HL-60/S4 treated with retinoic acid at 250 ng/mL for 4 days and 3 days (cell line): Measurements from ENCODE around the gene TUBGCP6.
"Not testable (repeated sequence)": the region's sequence is repeated elsewhere in the genome, so short reads cannot be mapped to it uniquely, and the experiment has no call there.

Source experiments
- in situ Hi-C: fragments of 300-500 bp; cut with MboI; formaldehyde crosslinking; loops from 2 replicates; pipeline ENCODE4 v1.7.0; 2022; ENCODE audit warnings: low sequenced_read_pairs

TUBGCP6 gene

DNA sequence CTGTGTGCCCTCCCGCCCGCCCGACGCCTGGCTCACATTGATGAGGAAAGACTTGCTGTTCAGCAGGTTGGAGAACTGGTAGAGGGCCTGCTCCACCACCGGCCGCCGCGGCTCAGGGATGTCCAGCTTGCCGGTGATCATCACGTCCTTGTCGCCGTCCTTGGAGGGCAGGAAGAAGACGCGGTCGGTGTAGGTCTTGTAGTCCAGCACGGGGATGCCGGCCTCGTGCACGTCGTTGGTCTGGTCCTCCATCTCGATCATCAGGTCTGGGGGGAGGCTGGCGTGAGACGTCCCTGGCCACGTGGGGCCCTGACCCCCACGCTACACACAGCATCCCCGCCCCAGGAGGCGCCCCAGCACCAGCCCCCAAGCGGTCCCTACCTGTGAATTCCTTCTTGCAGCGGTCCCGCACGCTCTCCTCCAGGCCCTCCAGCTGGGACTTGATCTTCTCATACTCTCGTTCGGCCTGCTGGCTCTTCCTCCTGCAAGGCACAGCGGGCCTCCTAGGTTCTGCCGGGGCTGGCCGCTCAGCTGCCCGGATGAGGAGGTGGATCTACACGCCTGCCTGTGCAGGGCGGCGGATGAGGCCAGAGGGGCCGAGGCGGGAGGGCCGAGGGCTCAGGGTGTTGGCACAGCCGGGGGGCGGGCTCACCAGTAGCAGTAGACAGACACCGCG lies 36.0 kb upstream of the TUBGCP6 start:
- in situ Hi-C loops, result no loop called here

DNA sequence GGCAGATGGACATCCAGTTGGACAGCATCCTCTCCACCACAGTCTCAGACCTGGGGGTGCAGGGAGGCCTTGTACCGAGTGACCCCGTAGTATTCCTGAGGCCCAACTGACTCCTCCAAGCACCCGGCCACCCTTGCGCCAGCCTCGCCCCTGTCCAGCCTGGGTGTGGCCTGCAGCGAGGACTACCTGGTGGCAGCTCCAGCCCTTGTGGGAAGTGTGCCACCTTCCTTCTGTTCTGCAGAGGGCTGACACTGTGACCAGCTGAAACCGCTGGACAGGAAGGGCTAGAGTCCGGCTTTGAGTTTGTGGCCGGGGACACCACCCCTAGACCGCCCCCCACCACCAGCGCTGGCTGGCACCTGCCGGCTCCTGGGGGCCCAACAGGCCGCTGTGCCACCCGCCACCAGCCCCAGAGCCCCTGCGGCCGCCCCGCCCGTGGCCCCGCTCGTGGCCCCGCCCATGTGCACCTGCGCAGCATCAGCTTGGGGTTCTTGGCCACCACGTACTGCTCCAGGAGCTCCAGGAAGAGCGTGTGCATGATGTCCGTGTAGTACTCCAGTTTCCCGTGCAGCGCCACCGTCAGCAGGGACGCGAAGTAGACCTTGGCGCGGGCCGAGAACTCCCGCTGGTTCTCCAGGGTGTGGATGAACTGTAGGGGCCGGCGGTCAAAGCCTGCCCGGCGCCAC lies 35.3 kb upstream of the TUBGCP6 start:
- in situ Hi-C loops, result no loop called here

DNA sequence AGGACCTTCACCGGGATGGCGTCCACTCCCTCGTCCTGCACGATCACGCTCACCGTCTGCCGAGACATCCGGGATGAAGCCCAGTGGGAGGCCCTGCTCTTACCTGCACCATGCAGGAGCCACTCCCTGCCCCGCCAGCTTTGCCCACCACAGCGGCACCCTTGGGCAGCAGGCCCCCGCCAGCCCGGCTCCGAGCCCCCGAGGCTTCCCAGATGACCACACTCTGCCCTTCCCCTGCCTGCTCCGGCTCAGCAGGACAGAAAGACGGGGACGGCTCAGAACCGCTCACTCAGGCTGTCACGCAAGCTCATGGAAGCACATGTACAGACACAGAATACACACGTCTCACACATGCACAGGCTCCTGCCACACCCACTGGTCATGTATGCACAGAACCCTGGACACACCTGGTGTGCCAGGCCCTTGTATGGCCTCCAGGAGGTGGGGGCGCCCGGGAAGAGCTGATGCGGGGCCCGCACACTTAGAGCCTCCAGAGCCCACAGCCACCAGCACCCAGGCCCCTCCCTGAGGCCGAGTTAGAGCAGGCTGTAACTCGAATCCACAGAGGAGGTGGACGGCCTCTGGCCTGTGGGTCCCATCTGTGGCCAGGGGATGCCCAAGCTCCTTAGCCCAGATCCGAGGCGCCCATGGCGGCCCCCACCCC lies 34.3 kb upstream of the TUBGCP6 start:
- in situ Hi-C loops, result loop anchor here (5.0 kb wide), 1 partner anchor 48 kb away; the partner anchor contains the start of gene DENND6B

DNA sequence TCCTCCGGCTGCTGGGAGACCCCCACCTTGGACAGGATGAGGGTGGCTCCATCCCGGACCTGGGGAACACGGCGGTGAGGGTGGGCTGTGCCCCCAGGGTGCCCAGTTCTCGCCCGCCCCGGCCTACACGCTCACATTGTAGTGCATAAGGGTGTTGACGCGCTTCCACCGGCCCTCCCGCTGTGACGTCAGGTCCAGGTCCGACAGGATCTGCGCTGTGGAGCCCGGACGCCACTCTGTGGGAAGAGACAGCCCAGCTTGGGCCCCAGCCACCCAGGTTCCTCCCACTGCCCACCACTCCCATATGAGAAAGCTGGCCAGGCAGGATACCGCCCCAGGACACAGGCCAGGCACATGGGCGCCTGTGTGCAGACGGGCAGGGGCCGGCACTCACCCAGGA lies 33.6 kb upstream of the TUBGCP6 start:
- in situ Hi-C loops, result loop anchor here (5.0 kb wide), 1 partner anchor 49 kb away; the partner anchor contains the start of gene DENND6B

DNA sequence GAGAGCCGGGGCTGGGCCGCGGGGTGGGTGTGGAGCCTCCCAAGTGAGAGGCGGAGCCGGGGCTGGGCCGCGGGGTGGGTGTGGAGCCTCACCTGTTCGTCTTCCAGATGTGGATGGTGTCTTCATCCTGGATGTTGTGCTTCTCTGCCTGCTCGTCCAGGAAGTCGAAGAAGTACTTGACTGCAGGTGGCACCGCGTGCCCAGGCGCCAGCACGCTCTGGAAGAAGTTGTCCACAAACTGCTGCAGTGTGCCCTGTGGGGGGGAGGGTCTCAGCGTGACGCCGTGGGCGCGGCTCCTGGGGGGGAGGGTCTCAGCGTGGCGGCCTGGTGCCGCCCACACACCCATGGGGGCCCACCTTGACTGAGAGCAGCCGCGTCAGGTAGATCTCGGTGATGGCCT lies 32.9 kb upstream of the TUBGCP6 start:
- in situ Hi-C loops, result loop anchor here (5.0 kb wide), 1 partner anchor 50 kb away; the partner anchor contains the start of gene DENND6B

DNA sequence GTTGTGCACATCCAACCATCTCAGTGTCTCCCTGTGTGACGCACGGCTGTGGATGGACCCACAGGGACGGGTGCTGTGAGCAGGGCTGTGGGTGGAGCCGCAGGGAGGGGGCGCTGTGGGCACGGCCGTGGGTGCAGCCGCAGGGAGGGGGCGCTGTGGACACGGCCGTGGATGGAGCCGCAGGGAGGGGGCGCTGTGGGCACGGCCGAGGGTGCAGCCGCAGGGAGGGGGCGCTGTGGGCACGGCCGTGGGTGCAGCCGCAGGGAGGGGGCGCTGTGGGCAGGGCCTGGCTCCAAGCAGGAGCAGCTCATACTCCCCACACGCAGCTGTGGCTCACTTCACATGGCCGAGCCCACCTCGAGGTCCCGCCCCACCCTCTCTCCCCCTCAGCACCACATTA lies 31.3 kb upstream of the TUBGCP6 start:
- in situ Hi-C loops, result loop anchor here (5.0 kb wide), 1 partner anchor 51 kb away; the partner anchor contains the start of gene DENND6B

DNA sequence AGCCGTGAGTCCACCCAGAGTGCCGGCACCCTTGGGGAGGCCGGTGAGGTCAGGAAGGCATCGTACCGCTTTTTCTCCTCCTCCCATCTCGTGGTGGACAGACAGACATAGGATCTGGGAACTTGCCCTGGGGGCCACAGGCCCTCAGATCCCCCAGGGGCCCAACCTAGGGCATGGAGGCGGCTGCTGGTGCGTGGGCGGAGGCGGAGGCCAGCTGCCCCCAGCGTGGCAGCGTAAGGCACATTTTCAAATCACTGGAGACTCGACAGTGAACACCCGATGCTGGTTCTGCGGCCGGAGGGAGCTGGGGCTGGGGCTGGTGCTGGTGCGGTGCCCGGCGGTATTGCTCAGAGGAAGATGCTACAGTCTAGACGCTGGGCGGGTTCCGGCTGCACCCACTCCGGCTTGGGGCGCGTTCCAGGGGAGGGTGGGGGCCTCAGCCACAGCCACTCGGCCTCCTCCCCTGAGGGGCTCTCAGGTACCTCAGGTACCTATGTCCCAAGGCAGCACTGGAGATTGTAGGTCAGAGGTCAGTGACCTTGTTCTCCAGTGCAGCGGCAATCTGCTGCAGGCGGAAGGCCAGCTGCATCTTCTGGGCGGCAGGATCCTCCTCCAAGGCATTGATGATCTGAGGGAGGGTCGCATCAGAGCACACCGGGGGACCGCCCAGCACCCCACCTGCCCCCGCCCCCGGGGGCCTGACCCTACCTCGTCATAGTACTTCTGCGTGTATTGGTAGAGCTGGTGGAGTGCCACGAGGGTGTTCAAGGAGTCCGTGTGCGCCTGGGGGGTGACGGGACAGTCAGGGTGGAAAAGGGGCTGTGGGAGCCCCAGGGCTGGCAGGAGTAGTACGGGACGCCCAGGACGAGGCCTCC lies 30.6 kb upstream of the TUBGCP6 start:
- in situ Hi-C loops, result loop anchor here (5.0 kb wide), 1 partner anchor 52 kb away; the partner anchor contains the start of gene DENND6B

DNA sequence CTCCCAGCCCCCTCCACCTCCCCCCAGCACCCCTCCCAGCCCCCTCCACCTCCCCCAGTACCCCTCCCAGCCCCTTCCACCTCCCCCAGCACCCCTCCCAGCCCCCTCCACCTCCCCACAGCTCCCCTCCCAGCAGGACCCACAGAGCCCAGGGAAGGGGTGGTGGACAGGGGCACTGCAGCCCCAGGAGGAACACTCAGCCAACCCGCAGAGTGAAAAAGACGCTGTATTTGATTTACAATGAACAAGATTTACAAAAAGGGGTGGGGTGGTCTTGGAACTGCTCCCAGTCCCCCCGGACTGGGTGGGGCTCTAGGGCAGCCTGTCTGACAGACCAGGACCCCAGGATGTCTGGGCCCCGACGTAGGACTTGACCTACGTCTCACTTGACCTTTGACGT lies 29.9 kb upstream of the TUBGCP6 start:
- in situ Hi-C loops, result loop anchor here (5.0 kb wide), 1 partner anchor 53 kb away; the partner anchor contains the start of gene DENND6B

DNA sequence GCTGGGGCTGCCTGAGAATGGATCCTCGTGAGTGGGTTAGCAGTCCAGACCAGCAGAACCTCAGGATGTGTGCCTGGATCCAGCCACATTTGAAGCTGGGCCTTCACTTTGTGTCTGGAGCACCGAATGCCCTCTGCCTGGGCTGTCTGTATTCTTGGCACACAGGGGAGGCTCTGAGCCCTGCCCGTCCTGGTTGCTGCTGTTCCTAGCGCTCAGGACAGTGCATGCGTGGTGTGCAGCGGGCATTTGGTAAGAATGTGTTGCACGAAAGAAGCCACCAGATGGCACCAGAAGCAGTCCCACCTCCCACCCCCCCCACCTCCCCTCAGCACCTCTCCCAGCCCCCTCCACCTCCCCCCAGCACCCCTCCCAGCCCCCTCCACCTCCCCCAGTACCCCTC lies 29.5 kb upstream of the TUBGCP6 start:
- in situ Hi-C loops, result no loop called here

DNA sequence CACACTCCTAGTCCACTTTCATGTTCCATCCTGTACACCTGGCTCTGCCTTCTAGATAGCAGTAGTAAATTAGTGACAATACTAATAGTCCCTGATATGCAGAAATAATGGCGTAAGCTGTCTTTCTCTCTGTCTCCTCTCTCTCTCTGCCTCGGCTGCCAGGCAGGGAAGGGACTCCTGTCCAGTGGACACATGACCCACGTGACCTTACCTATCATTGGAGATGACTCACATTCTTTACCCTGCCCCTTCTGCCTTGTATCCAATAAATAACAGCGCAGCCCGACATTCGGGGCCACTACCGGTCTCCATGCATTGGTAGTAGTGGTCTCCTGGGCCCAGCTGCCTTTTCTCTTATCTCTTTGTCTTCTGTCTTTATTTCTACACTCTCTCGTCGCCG lies 29.0 kb upstream of the TUBGCP6 start:
- in situ Hi-C loops, result not testable (repeated sequence)

DNA sequence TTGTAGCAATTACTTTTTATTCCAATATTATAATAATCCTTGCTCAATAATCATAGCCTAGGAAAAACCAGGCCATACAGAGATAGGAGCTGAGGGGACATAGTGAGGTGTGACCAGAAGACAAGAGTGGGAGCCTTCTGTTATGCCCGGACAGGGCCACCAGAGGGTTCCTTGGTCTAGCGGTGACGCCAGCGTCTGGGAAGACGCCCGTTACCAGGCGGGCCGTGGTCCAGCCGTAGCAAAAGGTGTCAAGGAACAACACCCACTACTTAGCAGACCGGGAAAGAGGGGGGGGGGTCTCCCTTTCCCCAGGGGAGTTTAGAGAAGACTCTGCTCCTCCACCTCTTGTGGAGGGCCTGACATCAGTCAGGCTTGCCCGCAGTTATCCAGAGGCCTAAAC lies 28.5 kb upstream of the TUBGCP6 start:
- in situ Hi-C loops, result not testable (repeated sequence)

DNA sequence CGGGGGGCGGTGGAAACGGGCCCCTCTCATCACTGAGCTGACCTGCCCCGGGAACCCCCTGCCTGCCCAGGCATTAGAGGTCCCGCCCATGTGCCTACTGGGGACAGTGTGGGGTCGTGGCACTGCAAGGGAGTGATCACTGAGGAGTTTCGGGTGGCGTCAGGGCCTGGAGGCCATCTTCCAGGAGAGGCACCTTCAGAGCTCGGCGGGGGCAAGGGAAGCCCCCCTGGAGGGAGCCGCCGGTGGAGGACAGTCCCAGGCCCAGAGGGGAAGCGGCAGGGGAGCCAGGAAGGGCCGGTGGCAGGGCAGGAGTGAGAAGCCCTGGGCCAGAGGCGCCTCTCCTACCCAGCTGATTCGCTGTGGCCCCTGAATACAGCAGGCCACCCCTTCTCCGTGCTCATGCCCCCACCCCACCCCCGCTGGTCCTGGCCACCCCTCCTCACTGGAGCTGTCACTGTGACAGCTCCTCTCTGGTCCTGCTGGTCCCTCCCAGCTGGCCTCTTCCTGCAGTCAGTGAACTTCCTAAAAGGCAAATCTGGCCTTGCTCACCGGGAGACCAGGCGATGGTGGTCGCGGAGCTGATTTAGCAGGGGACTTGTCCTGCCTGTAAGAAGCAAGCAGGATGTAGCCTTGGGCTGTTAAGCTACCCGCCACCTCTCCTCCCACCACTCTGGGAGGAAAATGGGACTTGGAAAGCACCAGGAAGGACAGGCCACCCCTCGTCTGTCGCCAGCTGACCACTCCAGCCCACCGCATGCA lies 27.4 kb upstream of the TUBGCP6 start:
- in situ Hi-C loops, result no loop called here

DNA sequence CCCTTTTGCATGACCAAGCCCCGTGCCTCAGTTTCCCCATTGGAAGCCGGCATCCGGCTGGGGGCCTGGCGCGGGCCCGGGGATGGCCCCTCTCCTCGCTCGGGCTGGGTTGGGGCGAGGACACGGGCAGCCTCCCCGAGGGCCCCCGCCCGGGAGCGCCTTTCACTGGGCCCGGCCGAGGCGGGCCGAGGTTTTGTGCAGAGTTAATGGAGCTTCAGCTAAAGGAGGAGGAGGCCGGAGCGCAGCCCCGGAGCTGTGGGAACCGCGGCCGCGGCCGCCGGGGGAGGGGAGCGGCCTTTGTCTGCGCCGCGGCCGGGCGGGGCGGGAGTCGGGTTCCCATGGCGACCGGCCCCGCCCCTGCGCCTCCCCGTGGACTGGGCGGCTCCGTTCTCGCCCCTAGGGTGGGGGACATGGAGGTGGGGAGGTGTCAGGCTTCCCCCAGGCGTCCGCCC lies 26.7 kb upstream of the TUBGCP6 start:
- in situ Hi-C loops, result no loop called here

DNA sequence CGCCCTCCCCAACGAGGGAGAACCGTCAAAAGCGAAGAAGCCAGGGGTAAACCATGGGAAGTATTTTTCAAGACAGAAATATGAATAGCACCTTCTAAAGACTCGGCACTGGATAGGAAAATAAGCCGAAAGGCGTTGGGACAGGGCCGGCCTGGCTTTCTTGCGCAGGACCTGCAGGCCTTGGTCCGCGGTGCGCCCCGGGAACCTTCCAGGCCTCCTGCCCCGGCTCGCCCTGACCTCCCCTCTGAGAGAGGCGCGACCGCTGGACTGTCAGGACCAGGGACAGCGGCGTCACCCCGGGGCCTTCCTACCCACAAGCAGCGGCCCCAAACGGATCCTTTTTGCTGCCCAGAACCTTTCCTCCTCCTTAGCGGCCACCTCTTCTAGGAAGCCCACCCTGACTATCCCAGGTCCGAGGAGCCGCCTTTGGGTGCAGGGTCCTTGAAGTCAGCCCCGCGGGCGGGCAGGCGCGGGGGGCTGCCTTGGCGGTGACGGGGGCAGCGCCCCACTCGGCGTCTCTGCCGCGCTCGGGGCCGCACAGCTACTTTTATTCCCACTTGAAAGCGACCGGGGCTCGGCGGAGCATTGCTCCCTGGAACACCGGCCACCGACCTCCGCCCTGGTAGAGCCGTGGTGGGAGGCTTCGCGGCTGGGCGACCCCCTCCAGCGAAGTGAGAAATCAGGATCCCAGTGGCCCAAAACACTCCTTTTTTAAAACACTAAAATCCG lies 26.0 kb upstream of the TUBGCP6 start:
- in situ Hi-C loops, result no loop called here

DNA sequence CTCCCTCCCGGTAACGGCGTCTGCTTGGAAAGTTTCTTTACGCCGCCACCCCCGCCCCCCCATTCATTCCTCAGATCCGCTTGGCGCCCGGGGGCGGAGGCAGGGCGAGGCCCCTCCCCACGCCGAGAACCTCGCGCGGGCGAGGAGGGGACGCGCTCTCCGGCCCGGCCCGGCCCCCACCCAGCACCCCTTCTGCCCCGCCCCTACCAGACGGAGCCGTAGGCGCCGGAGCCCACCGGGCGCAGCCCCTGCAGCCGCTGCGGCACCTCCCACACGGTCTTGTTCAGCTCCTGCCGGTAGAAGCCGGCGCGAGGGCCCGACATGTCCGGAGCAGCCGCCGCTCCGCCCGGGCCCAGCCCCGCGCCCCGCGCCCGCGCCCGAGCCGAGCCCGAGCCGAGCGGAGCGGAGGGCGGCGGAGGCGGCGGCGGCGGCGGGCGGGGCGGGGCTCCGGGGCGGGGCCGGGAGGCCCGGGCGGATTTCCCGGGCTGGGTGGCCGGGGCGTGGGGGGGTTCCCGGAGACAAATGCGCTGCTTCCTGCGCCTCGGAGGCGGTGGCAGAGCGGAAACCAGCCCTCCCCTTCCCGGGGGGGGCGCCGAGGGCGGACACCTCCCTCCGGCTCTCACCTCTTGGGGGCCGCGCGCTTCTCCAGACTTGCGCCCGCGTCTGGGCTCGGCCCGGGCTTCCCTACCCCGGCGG lies 25.3 kb upstream of the TUBGCP6 start, which contains the start of gene MAPK11:
MAPK11 (minus strand) TSS at position 411 of the 696 bp plus-strand sequence; CDS start at position 323, 88 bp downstream.
- in situ Hi-C loops, result no loop called here

DNA sequence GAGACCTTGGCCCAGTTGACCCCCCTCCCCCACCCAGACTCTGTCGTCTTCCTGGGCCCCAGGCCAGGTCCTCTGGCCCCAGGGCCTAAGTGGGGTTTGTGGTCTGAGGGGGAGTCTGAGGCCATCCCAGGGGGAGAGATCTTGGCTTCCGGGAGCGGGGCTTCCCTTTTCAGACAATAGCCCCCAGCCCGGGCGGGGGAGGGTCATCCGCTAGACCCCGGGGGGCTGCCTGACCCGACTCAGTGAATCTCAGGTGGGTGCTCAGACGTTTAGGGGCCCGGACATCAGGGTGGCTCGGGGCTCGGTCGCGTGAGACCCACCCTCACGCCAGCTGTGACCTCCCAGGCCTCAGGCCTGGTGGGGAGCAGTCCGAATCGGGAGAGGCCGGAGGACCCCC lies 24.7 kb upstream of the TUBGCP6 start:
- in situ Hi-C loops, result no loop called here

DNA sequence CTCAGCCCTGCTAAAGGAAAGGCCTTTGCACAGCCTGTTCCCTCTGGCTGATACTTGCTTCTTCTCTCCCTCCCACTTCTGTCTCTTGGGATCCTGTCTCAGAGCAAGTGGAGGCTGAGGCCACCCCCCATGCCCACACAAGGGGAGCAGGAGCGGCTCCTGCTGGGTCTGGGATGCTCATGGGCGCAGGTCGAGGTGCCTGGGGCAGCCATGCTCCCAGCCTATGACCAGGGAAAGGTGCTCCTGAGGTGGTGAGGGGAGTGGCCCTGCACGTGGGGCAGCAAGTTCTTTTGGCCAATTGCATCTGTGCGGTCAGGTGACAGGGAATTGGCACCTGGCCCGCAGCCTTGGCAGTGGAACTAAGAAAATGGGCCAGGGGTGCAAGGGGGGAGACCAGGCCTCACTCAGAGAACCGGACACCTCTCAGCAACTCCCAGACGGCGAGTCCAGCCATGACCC lies 23.9 kb upstream of the TUBGCP6 start:
- in situ Hi-C loops, result no loop called here

DNA sequence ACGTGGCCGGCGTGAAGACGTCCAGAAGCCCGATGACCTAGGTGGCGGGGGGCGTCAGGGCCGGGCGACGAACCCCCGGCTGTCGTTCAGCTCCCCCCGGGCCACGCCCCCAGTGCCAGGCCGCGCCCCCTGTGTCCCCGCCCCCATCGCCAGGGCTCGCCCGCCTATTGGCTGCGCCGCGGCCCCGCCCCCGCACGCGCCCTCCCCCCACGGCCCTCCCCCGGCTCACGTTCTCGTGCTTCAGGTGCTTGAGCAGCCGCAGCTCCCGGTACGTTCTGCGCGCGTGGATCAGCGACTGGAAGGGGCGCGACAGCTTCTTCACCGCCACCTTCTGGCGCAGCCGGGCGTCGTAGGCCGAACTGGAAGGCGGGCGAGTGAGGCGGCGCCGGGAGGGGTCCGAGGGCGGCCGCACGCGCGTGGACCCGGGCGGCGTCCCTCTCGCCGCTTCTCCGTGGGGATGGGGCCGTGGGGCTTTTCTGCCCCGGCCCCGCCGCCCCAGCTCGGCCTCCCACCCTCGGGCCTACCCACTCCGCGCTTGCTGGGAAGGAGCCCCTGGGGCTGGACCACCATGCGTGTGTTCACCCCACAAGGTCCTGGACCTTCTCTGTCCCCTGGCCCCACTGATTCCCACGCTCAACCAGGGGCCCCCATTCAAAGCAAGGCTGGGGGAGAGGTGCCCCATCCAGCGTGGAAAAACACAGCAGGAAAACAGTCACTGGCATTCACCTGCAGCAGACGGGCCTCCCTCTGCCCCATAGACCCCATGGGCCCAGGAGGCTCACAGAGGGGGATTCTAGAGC lies 23.0 kb upstream of the TUBGCP6 start:
- in situ Hi-C loops, result no loop called here
